Measurements from ENCODE around the gene TMEM86A. TPM values are rescaled to one million over a fixed set of nuclear protein-coding genes. Genes with fewer than 3 reads are reported as not detected.

Gene TMEM86A
- total RNA-seq, 2 experiments from 2014 or later, result 0.92 to 2.7 TPM

- DNase-seq (ENCODE audit: low spot score), result peak; percentile 8
- no peaks in the 10 kb centered on the region for H3K36me3 ChIP-seq (ENCODE audit: insufficient read depth, low read length)
- H3K4me3 ChIP-seq (ENCODE audit: low read depth, low read length, poor library complexity, severe bottlenecking), result no peak overlapping the region
- no peaks in the 10 kb centered on the region for H4K20me1 ChIP-seq (ENCODE audit: insufficient read depth, low read length)
- no peak overlapping the region for H2AFZ ChIP-seq (ENCODE audit: low read length)
- H3K4me1 ChIP-seq (ENCODE audit: insufficient read depth, low read length, poor library complexity, severe bottlenecking), result no peaks in the 10 kb centered on the region
- no peaks in the 10 kb centered on the region for H3K9me3 ChIP-seq (ENCODE audit: low read length)
- POLR2A ChIA-PET, result no interaction called here
- H3K4me2 ChIP-seq (ENCODE audit: low read length), result no peak overlapping the region
- H3K27ac ChIP-seq (ENCODE audit: low read depth, low read length, poor library complexity, severe bottlenecking), result no peak overlapping the region
- CTCF ChIA-PET (ENCODE audit: unreplicated experiment), result no interaction called here
- H3K9me2 ChIP-seq (ENCODE audit: insufficient read depth, low read length), result no peaks in the 10 kb centered on the region
- intact Hi-C loops (cut with micrococcal nuclease; ENCODE audit: unreplicated experiment), result no loop called here
- no peaks in the 10 kb centered on the region for H3K79me2 ChIP-seq (ENCODE audit: insufficient read depth, low read depth, low read length)
- no peak for TF ChIP-seq EZH2phosphoT487 (IDR thresholded peaks at IDR 0.05; ENCODE audit: borderline replicate concordance, low read depth, low read length)
- peak; percentile 49 for TF ChIP-seq CTCF (conservative IDR thresholded peaks at IDR 0.05; ENCODE audit: low read length)
- no TSS peak for BruUV-seq (replicated peaks)
These were observed 43.2 kb downstream of the TMEM86A start for GRCh38 chr11:18741783-18742182.

GRCh38 chr11:18743365-18743764 lies 44.8 kb downstream of the TMEM86A start:
- CTCF ChIA-PET (ENCODE audit: unreplicated experiment), result no interaction called here
- H3K79me2 ChIP-seq (ENCODE audit: insufficient read depth, low read depth, low read length), result no peaks in the 10 kb centered on the region
- H2AFZ ChIP-seq (ENCODE audit: low read length), result no peak overlapping the region
- no peak for DNase-seq (ENCODE audit: low spot score)
- no peaks in the 10 kb centered on the region for H3K9me2 ChIP-seq (ENCODE audit: insufficient read depth, low read length)
- no peaks in the 10 kb centered on the region for H4K20me1 ChIP-seq (ENCODE audit: insufficient read depth, low read length)
- intact Hi-C loops (cut with micrococcal nuclease; ENCODE audit: unreplicated experiment), result no loop called here
- POLR2A ChIA-PET, result interaction anchor here (0.6 kb wide), 1 partner anchor 63 kb away, joined by 3 read pairs; no protein-coding TSS in a partner anchor
- no peak overlapping the region for H3K4me3 ChIP-seq (ENCODE audit: low read depth, low read length, poor library complexity, severe bottlenecking)
- H3K36me3 ChIP-seq (ENCODE audit: insufficient read depth, low read length), result no peaks in the 10 kb centered on the region
- BruUV-seq (replicated peaks), result no TSS peak
- H3K4me2 ChIP-seq (ENCODE audit: low read length), result no peak overlapping the region
- H3K9me3 ChIP-seq (ENCODE audit: low read length), result no peaks in the 10 kb centered on the region
- no peaks in the 10 kb centered on the region for H3K4me1 ChIP-seq (ENCODE audit: insufficient read depth, low read length, poor library complexity, severe bottlenecking)
- TF ChIP-seq CTCF (conservative IDR thresholded peaks at IDR 0.05; ENCODE audit: low read length) (no peak), EZH2phosphoT487 (IDR thresholded peaks at IDR 0.05; ENCODE audit: borderline replicate concordance, low read depth, low read length) (no peak)
- H3K27ac ChIP-seq (ENCODE audit: low read depth, low read length, poor library complexity, severe bottlenecking), result no peak overlapping the region

- no peak for DNase-seq (ENCODE audit: low spot score)
- Histone ChIP-seq H3K36me3 (ENCODE audit: insufficient read depth, low read length) (no peaks in the 10 kb centered on the region), H3K9me3 (ENCODE audit: low read length) (no peaks in the 10 kb centered on the region), H3K4me3 (ENCODE audit: low read depth, low read length, poor library complexity, severe bottlenecking) (no peak overlapping the region), H3K79me2 (ENCODE audit: insufficient read depth, low read depth, low read length) (no peaks in the 10 kb centered on the region), H3K27ac (ENCODE audit: low read depth, low read length, poor library complexity, severe bottlenecking) (no peak overlapping the region), H4K20me1 (ENCODE audit: insufficient read depth, low read length) (no peaks in the 10 kb centered on the region), H3K4me1 (ENCODE audit: insufficient read depth, low read length, poor library complexity, severe bottlenecking) (no peaks in the 10 kb centered on the region), H3K4me2 (ENCODE audit: low read length) (no peak overlapping the region), H3K9me2 (ENCODE audit: insufficient read depth, low read length) (no peaks in the 10 kb centered on the region), H2AFZ (ENCODE audit: low read length) (no peak overlapping the region)
- no peak for TF ChIP-seq CTCF (conservative IDR thresholded peaks at IDR 0.05; ENCODE audit: low read length)
- ChIA-PET POLR2A (interaction anchor here (1.6 kb wide), 1 partner anchor 14 kb away, joined by 6 read pairs; no protein-coding TSS in a partner anchor), CTCF (ENCODE audit: unreplicated experiment) (no interaction called here)
- intact Hi-C loops (cut with micrococcal nuclease; ENCODE audit: unreplicated experiment), result no loop called here
- no TSS peak for BruUV-seq (replicated peaks)
These were observed 45.4 kb downstream of the TMEM86A start for GRCh38 chr11:18743900-18744514.

Measured in OCI-LY7 (cell line).